HepG2 (cell line): ENCODE data around the gene SLIT1. TPM values are rescaled to one million over a fixed set of nuclear protein-coding genes. Genes with fewer than 3 reads are reported as not detected.
A peak's percentile ranks its signal among the peaks of the same experiment; 100 is the strongest.

ENCODE experiments used
- ARID4A ChIP-seq: sonication (generic); formaldehyde crosslinking; IDR thresholded peaks from 2 replicates; pipeline ENCODE4 v1.5.0; 2020; ENCODE audit warnings: mild to moderate bottlenecking, missing genetic modification reagents, borderline replicate concordance
- ARNT ChIP-seq: fragments of 450-650 bp; IDR thresholded peaks from 2 replicates; pipeline ENCODE4 v1.6.1; 2017
- BCL6 ChIP-seq: IDR thresholded peaks from 2 replicates; pipeline ENCODE4 v1.6.1; 2016; ENCODE audit warnings: missing genetic modification reagents, missing compliant biosample characterization
- ELF4 ChIP-seq: sonication (generic); formaldehyde crosslinking; IDR thresholded peaks from 2 replicates; pipeline ENCODE4 v1.5.0; 2020; ENCODE audit warnings: missing genetic modification reagents, mild to moderate bottlenecking, moderate library complexity, borderline replicate concordance
- FOXO1 ChIP-seq: sonication (generic); formaldehyde crosslinking; IDR thresholded peaks from 2 replicates; pipeline ENCODE4 v1.4.0; 2020; ENCODE audit warnings: missing genetic modification reagents
- IRF1 ChIP-seq: sonication (generic); formaldehyde crosslinking; IDR thresholded peaks from 2 replicates; pipeline ENCODE4 v1.4.0; 2020; ENCODE audit warnings: low read depth, mild to moderate bottlenecking, missing genetic modification reagents
- MIER3 ChIP-seq: IDR thresholded peaks from 2 replicates; pipeline ENCODE4 v1.6.1; 2016; ENCODE audit warnings: missing compliant biosample characterization, borderline replicate concordance
- MYC ChIP-seq: sonication (generic); formaldehyde crosslinking; IDR thresholded peaks from 2 replicates; pipeline ENCODE4 v1.9.0; 2021; ENCODE audit warnings: missing genetic modification reagents, borderline replicate concordance
- POGK ChIP-seq: sonication (generic); formaldehyde crosslinking; conservative IDR thresholded peaks from 2 replicates; pipeline ENCODE4 v1.8.0; 2022; ENCODE audit warnings: mild to moderate bottlenecking, moderate library complexity, missing genetic modification reagents
- ZBTB7A ChIP-seq: sonication (generic); formaldehyde crosslinking; IDR thresholded peaks from 2 replicates; pipeline ENCODE4 v1.8.0; 2022; ENCODE audit warnings: mild to moderate bottlenecking, missing genetic modification reagents
- ZNF263 ChIP-seq: sonication (generic); formaldehyde crosslinking; IDR thresholded peaks from 2 replicates; pipeline ENCODE4 v1.4.0; 2020; ENCODE audit warnings: missing genetic modification reagents
- ZNF614 ChIP-seq: IDR thresholded peaks from 2 replicates; pipeline ENCODE4 v1.6.1; 2018; ENCODE audit warnings: missing biosample characterization, missing genetic modification reagents, inconsistent platforms, borderline replicate concordance
- ZNF687 ChIP-seq: sonication (generic); formaldehyde crosslinking; IDR thresholded peaks from 2 replicates; pipeline ENCODE4 v1.5.1; 2020; ENCODE audit warnings: mild to moderate bottlenecking, missing genetic modification reagents, moderate library complexity
- polyA plus RNA-seq, 8 experiments: library from polyadenylated mRNA; depleted of rRNA in 3 of 8; stranded (reverse) in 7 of 8; unstranded in 1 of 8; fragments of >200 nt; fragmentation: Illumina TruSeq in 4 of 8; extraction: Trizol in 4 of 8; gene quantifications; 2 replicates each; pipeline versions ENCODE4 v1.2.1 to v1.2.3, GENCODE V29; 2011 to 2016; ENCODE audit warnings: low read depth in 4 of 8, missing spikeins in 1 of 8, mixed read lengths in 1 of 8; ENCODE audit not compliant: insufficient read depth in 1 of 8
- total RNA-seq, 5 experiments: library from RNA; depleted of rRNA; stranded (reverse); fragments of >200 nt; fragmentation: Illumina TruSeq; extraction: Trizol; gene quantifications; 2 replicates each; pipeline ENCODE4 v1.2.3, GENCODE V29; 2016; ENCODE audit warnings: low read depth in 1 of 5

Gene SLIT1
- total and polyA plus RNA-seq, 2 of the 13 experiments (the other 11 are each of a cell fraction or from before 2014, with no cell fraction given) = 0.09 to 0.33 TPM

GRCh38 chr10:97157578-97158095 lies 28.1 kb downstream of the SLIT1 start (continued):
- TF ChIP-seq BCL6 (peak; percentile 86), MIER3 (CRISPR knock-in tag) (peak; percentile 88; the same call in 1 of the 2 replicates), ARNT (no peak), ELF4 (CRISPR knock-in tag) (no peak), ZNF687 (peak; percentile 85), ZNF263 (CRISPR knock-in tag) (peak; percentile 38; the same call in 1 of the 2 replicates), FOXO1 (peak; percentile 89), ZNF614 (CRISPR knock-in tag) (peak; percentile 41; the same call in 1 of the 2 replicates), IRF1 (CRISPR knock-in tag) (no peak), ZBTB7A (CRISPR knock-in tag) (peak; percentile 66; the same call in 1 of the 2 replicates), MYC (CRISPR knock-in tag) (peak; percentile 70; the same call in 1 of the 2 replicates), ARID4A (peak; percentile 42; the same call in 1 of the 2 replicates), POGK (CRISPR knock-in tag) (0 out of 2 replicates have a peak, but pooled peaks have one; percentile 41)
